SK-N-SH treated with all-trans-retinoic acid at 6 μM for 48 hours (cell line): ENCODE results near the gene CACNA1I.

Source experiments
- ATAC-seq: fragments of 200-7000 bp; cut with Tn5 transposase; 3 replicates; pipeline ENCODE4 v1.9.1; 2020; ENCODE audit warnings: mild to moderate bottlenecking, moderate library complexity
- ARNTL ChIP-seq: fragments of 450-650 bp; formaldehyde crosslinking; IDR thresholded peaks from 2 replicates; pipeline ENCODE4 v1.5.0; 2020; ENCODE audit warnings: low read depth, mild to moderate bottlenecking, moderate library complexity, borderline replicate concordance
- BACH2 ChIP-seq: fragments of 250-450 bp; sonication (Bioruptor Pico); IDR thresholded peaks from 2 replicates; pipeline ENCODE4 v1.9.0; 2021; ENCODE audit warnings: mild to moderate bottlenecking, borderline replicate concordance
- CREB5 ChIP-seq: fragments of 250-450 bp; sonication (Bioruptor Pico); IDR thresholded peaks from 2 replicates; pipeline ENCODE4 v1.5.1; 2020; ENCODE audit warnings: low read depth, mild to moderate bottlenecking, moderate library complexity
- CSRNP3 ChIP-seq: fragments of 250-450 bp; sonication (Bioruptor Pico); IDR thresholded peaks from 2 replicates; pipeline ENCODE4 v1.5.1; 2021; ENCODE audit warnings: mild to moderate bottlenecking, moderate library complexity
- ESRRG ChIP-seq: fragments of 250-450 bp; sonication (Bioruptor Pico); IDR thresholded peaks from 2 replicates; pipeline ENCODE4 v1.6.1; 2021; ENCODE audit warnings: mild to moderate bottlenecking
- GLIS3 ChIP-seq: fragments of 250-450 bp; sonication (Bioruptor Pico); IDR thresholded peaks from 2 replicates; pipeline ENCODE4 v1.5.0; 2020; ENCODE audit warnings: mild to moderate bottlenecking, moderate library complexity
- ISL1 ChIP-seq: fragments of 250-450 bp; sonication (Bioruptor Pico); IDR thresholded peaks from 2 replicates; pipeline ENCODE4 v2.1.2; 2022; ENCODE audit warnings: mild to moderate bottlenecking, moderate library complexity
- OSR1 ChIP-seq: fragments of 250-450 bp; sonication (Bioruptor Pico); IDR thresholded peaks from 2 replicates; pipeline ENCODE4 v1.8.0; 2022; ENCODE audit warnings: moderate library complexity, mild to moderate bottlenecking, inconsistent platforms
- PATZ1 ChIP-seq: fragments of 250-450 bp; sonication (Bioruptor Pico); IDR thresholded peaks from 2 replicates; pipeline ENCODE4 v1.8.0; 2020; ENCODE audit warnings: mild to moderate bottlenecking, moderate library complexity, borderline replicate concordance
- POU6F1 ChIP-seq: fragments of 250-450 bp; sonication (Bioruptor Pico); IDR thresholded peaks from 2 replicates; pipeline ENCODE4 v1.8.0; 2021; ENCODE audit warnings: low read depth, mild to moderate bottlenecking, moderate library complexity, borderline replicate concordance
- PPARA ChIP-seq: fragments of 250-450 bp; sonication (Bioruptor Pico); IDR thresholded peaks from 2 replicates; pipeline ENCODE4 v1.5.0; 2020; ENCODE audit warnings: mild to moderate bottlenecking, borderline replicate concordance
- RARB ChIP-seq: fragments of 250-450 bp; sonication (Bioruptor Pico); IDR thresholded peaks from 2 replicates; pipeline ENCODE4 v1.8.0; 2021; ENCODE audit warnings: mild to moderate bottlenecking, moderate library complexity
- SNAI2 ChIP-seq: fragments of 250-450 bp; sonication (Bioruptor Pico); IDR thresholded peaks from 2 replicates; pipeline ENCODE4 v1.5.0; 2020; ENCODE audit warnings: mild to moderate bottlenecking, moderate library complexity
- TCF4 ChIP-seq: fragments of 250-450 bp; sonication (Bioruptor Pico); IDR thresholded peaks from 2 replicates; pipeline ENCODE4 v1.8.0; 2021; ENCODE audit warnings: mild to moderate bottlenecking, moderate library complexity, borderline replicate concordance
- TOX ChIP-seq: fragments of 250-450 bp; sonication (Bioruptor Pico); IDR thresholded peaks from 2 replicates; pipeline ENCODE4 v1.8.0; 2021; ENCODE audit warnings: mild to moderate bottlenecking, moderate library complexity, borderline replicate concordance
- TSHZ2 ChIP-seq: fragments of 250-450 bp; sonication (Bioruptor Pico); IDR thresholded peaks from 2 replicates; pipeline ENCODE4 v1.5.0; 2020; ENCODE audit warnings: mild to moderate bottlenecking, moderate library complexity
- ZC3H10 ChIP-seq: fragments of 250-450 bp; sonication (Bioruptor Pico); IDR thresholded peaks from 2 replicates; pipeline ENCODE4 v1.5.1; 2021; ENCODE audit warnings: mild to moderate bottlenecking, moderate library complexity
- ZFP3 ChIP-seq: fragments of 250-450 bp; sonication (Bioruptor Pico); IDR thresholded peaks from 2 replicates; pipeline ENCODE4 v1.5.0; 2020; ENCODE audit warnings: mild to moderate bottlenecking, moderate library complexity
- ZFP30 ChIP-seq: fragments of 450-650 bp; formaldehyde crosslinking; IDR thresholded peaks from 2 replicates; pipeline ENCODE4 v1.5.0; 2022; ENCODE audit warnings: mild to moderate bottlenecking, moderate library complexity
- ZNF565 ChIP-seq: fragments of 450-650 bp; formaldehyde crosslinking; conservative IDR thresholded peaks from 2 replicates; pipeline ENCODE4 v1.5.0; 2020; ENCODE audit warnings: low read depth, mild to moderate bottlenecking, moderate library complexity
- ZNF70 ChIP-seq: fragments of 450-650 bp; formaldehyde crosslinking; IDR thresholded peaks from 2 replicates; pipeline ENCODE4 v1.5.0; 2020; ENCODE audit warnings: mild to moderate bottlenecking, moderate library complexity
- ZNF8 ChIP-seq: fragments of 450-650 bp; formaldehyde crosslinking; IDR thresholded peaks from 2 replicates; pipeline ENCODE4 v1.5.0; 2020; ENCODE audit warnings: mild to moderate bottlenecking, moderate library complexity

CACNA1I gene

GRCh38 chr22:39529487-39529851 lies 41.1 kb upstream of the CACNA1I start:
- ATAC-seq, result no peak
- TF ChIP-seq RARB (CRISPR knock-in tag) (no peak), ZFP3 (no peak), PPARA (CRISPR knock-in tag) (no peak), TOX (no peak), OSR1 (no peak), ESRRG (CRISPR knock-in tag) (no peak), ZNF8 (CRISPR knock-in tag) (no peak), TCF4 (CRISPR knock-in tag) (no peak), ZNF565 (CRISPR knock-in tag) (no peak), ZNF70 (CRISPR knock-in tag) (no peak), ARNTL (CRISPR knock-in tag) (no peak), BACH2 (no peak), SNAI2 (CRISPR knock-in tag) (no peak), CSRNP3 (CRISPR knock-in tag) (no peak)

- TF ChIP-seq PPARA (CRISPR knock-in tag) (no peak), ARNTL (CRISPR knock-in tag) (no peak), POU6F1 (CRISPR knock-in tag) (no peak), RARB (CRISPR knock-in tag) (no peak), ISL1 (CRISPR knock-in tag) (no peak), CSRNP3 (CRISPR knock-in tag) (no peak), PATZ1 (CRISPR knock-in tag) (no peak), GLIS3 (CRISPR knock-in tag) (no peak), SNAI2 (CRISPR knock-in tag) (no peak), ZNF8 (CRISPR knock-in tag) (no peak)
- TF ChIP-seq, all 23 proteins: peak for 0
- ATAC-seq, result no peak
Observed at GRCh38 chr22:39530116-39530515, 40.4 kb upstream of the CACNA1I start.

GRCh38 chr22:39530692-39531331 lies 39.7 kb upstream of the CACNA1I start:
- no peak for TF ChIP-seq TCF4 (CRISPR knock-in tag)
- TF ChIP-seq ZNF565 (CRISPR knock-in tag), result no peak
- TF ChIP-seq GLIS3 (CRISPR knock-in tag), result no peak
- TF ChIP-seq ISL1 (CRISPR knock-in tag), result no peak
- TF ChIP-seq ZNF8 (CRISPR knock-in tag), result no peak
- TF ChIP-seq SNAI2 (CRISPR knock-in tag), result no peak
- TF ChIP-seq ESRRG (CRISPR knock-in tag), result no peak
- no peak for TF ChIP-seq PATZ1 (CRISPR knock-in tag)
- TF ChIP-seq ZFP3, result no peak
- TF ChIP-seq TSHZ2 (CRISPR knock-in tag), result no peak
- no peak for TF ChIP-seq ZFP30 (CRISPR knock-in tag)
- no peak for TF ChIP-seq POU6F1 (CRISPR knock-in tag)
- TF ChIP-seq CREB5 (CRISPR knock-in tag), result no peak
- no peak for TF ChIP-seq ZC3H10
- TF ChIP-seq ZNF70 (CRISPR knock-in tag), result no peak
- no peak for TF ChIP-seq BACH2
- ATAC-seq, result no peak
